Stomach (tissue), 4 donors: ENCODE data around the gene ST6GALNAC3.

ENCODE experiments used
- POLR2A ChIP-seq, 4 donors: fragments of 450-650 bp; IDR thresholded peaks; one replicate each; pipeline ENCODE4 v1.6.1; 2016; ENCODE audit warnings: antibody characterized with exemption in 4 of 4, control low read depth in 2 of 4, mild to moderate bottlenecking in 1 of 4, moderate library complexity in 1 of 4
- POLR2AphosphoS5 ChIP-seq, 3 donors: sonication (generic); formaldehyde crosslinking; IDR thresholded peaks; one replicate each; pipeline ENCODE4 v1.6.1; 2016; ENCODE audit warnings: antibody characterized with exemption in 3 of 3
- TF ChIP-seq, protein P1 (sequence below), 7 experiments: fragments of 450-650 bp in 4 of 7; fragments of 200-600 bp in 3 of 7; sonication (generic) in 3 of 7; IDR thresholded peaks; one replicate each; pipeline ENCODE4 v1.5.1; 2016 to 2019; ENCODE audit warnings: antibody characterized with exemption in 7 of 7, control low read depth in 2 of 7, mild to moderate bottlenecking in 1 of 7

DNA sequence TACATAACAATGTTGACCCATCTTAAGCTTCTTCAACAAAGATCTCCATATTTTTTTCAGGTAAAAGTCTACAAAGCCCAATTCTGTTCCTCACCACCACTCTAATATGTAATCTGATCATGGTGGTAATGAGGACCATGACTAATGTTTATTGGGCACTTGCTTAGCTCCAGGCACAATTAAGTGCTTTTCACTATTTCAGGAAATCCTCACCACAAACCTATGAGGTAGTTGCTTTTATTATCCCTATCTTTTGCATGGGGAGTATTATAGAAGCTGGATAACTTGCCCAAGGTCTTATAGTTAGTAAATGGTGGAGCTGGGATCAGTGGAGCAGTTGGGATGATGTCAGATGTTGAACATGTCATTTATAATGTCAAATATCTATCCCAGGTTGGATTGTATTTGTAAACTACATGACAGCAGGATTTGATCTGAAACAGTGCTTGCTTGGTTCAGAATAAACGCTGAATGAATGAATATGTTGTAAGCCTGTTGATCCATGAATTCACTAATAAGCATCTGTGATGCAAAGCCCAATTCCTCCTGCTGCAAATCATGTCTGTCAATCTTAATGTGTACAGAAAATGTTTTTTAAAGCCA, 509.4 kb downstream of the ST6GALNAC3 start:
- no peak for TF ChIP-seq POLR2A (IDR thresholded peaks at IDR 0.05)
- TF ChIP-seq, protein P1, sequence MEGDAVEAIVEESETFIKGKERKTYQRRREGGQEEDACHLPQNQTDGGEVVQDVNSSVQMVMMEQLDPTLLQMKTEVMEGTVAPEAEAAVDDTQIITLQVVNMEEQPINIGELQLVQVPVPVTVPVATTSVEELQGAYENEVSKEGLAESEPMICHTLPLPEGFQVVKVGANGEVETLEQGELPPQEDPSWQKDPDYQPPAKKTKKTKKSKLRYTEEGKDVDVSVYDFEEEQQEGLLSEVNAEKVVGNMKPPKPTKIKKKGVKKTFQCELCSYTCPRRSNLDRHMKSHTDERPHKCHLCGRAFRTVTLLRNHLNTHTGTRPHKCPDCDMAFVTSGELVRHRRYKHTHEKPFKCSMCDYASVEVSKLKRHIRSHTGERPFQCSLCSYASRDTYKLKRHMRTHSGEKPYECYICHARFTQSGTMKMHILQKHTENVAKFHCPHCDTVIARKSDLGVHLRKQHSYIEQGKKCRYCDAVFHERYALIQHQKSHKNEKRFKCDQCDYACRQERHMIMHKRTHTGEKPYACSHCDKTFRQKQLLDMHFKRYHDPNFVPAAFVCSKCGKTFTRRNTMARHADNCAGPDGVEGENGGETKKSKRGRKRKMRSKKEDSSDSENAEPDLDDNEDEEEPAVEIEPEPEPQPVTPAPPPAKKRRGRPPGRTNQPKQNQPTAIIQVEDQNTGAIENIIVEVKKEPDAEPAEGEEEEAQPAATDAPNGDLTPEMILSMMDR (IDR thresholded peaks at IDR 0.05), result no peak
- no peak for TF ChIP-seq POLR2AphosphoS5 (IDR thresholded peaks at IDR 0.05)
